Adrenal gland (tissue), 12 donors: Measurements from ENCODE around the gene VENTX. TPM values are rescaled to one million over a fixed set of nuclear protein-coding genes. Genes with fewer than 3 reads are reported as not detected.
A peak's percentile ranks its signal among the peaks of the same experiment; 100 is the strongest.

Experiments used
- DNase-seq, 7 donors: peaks; one replicate each; pipeline ENCODE4 v3.0.0-alpha.2; 2019 to 2020
- H3K27ac ChIP-seq, 5 donors: fragments of 200-600 bp; sonication (generic) in 4 of 5; 1 replicate in 3 of 5; 2 replicates in 2 of 5; pipeline versions ENCODE4 v1.5.1 to v1.8.0; 2016 to 2020; ENCODE audit warnings: mild to moderate bottlenecking in 1 of 5
- H3K27me3 ChIP-seq: fragments of 200-600 bp; 2 replicates; pipeline ENCODE4 v1.8.0; 2021
- H3K36me3 ChIP-seq, 2 donors: fragments of 200-600 bp; replicated peaks in 1 of 2; 1 replicate in 1 of 2; 2 replicates in 1 of 2; pipeline versions ENCODE4 v1.5.1 to v1.8.0; 2018 to 2022
- H3K4me1 ChIP-seq, 2 donors: fragments of 200-600 bp; replicated peaks in 1 of 2; 1 replicate in 1 of 2; 2 replicates in 1 of 2; pipeline versions ENCODE4 v1.5.1 to v1.8.0; 2018 to 2021
- H3K4me3 ChIP-seq, 4 donors: fragments of 200-600 bp; sonication (generic) in 3 of 4; one replicate each; pipeline ENCODE4 v1.5.1; 2016 to 2018
- H3K9me3 ChIP-seq, 3 donors: fragments of 200-600 bp; sonication (generic) in 1 of 3; replicated peaks in 1 of 3; 1 replicate in 2 of 3; 2 replicates in 1 of 3; pipeline versions ENCODE4 v1.5.1 to v1.8.0; 2016 to 2021
- CTCF ChIP-seq, 6 experiments: fragments of 450-650 bp in 4 of 6; fragments of 200-600 bp in 2 of 6; sonication (generic) in 1 of 6; IDR thresholded peaks; 1 replicate in 5 of 6; 2 replicates in 1 of 6; pipeline versions ENCODE4 v1.5.1 to v1.8.0; 2016 to 2021; ENCODE audit warnings: antibody characterized with exemption in 6 of 6, mild to moderate bottlenecking in 2 of 6, moderate library complexity in 1 of 6
- POLR2A ChIP-seq, 2 donors: fragments of 450-650 bp; IDR thresholded peaks; one replicate each; pipeline ENCODE4 v1.6.1; 2017; ENCODE audit warnings: antibody characterized with exemption in 2 of 2, mild to moderate bottlenecking in 2 of 2, moderate library complexity in 1 of 2
- WGBS, 4 donors: extraction: QIAGEN DNeasy Blood & Tissue Kit in 2 of 4; methylation state at CpG; one replicate each; pipeline versions ENCODE4 v1.1.5 to v1.1.7; 2013 to 2017; 5-methylcytosine and 5-hydroxymethylcytosine counted together
- intact Hi-C, 2 donors: fragments of 100-400 bp; cut with DNase I; formaldehyde crosslinking; loops; one replicate each; pipeline versions ENCODE4 v1.14.1 to v1.15.0; 2022 to 2023
- polyA plus RNA-seq, 3 donors: library from polyadenylated mRNA; stranded (reverse); fragments of 200-250 nt in 2 of 3; fragments of 350-450 nt in 1 of 3; fragmentation: Illumina TruSeq in 1 of 3; extraction: RNeasy Lipid Tissue Mini Kit (QIAGEN cat#74804) in 1 of 3; gene quantifications; one replicate each; pipeline ENCODE4 v1.2.3, GENCODE V29; 2013 to 2014
- total RNA-seq, 9 donors: library from RNA; depleted of rRNA in 4 of 9; stranded (reverse); fragments of >200 nt in 4 of 9; fragments of 120-200 nt in 1 of 9; fragmentation: NEBNext Ultra II Directional in 1 of 9; extraction: Animal tissue kit (Norgen Biotek cat#: 25700) in 1 of 9; gene quantifications; one replicate each; pipeline versions ENCODE4 v1.1.0 to v1.2.4, GENCODE V29; 2013 to 2023
- donor health status: healthy with polysubstance abuse.
- donor health status: Bipolar disorder and iron deficiency.
- donor health status: DM: yes; HTN: yes; CAD: no.
- donor health status: DM: no; HTN: no; CAD: no.
- donor health status: DM: no; HTN: no; CAD: no.
- donor health status: DM: yes; HTN: yes; CAD: no.

Gene VENTX
- total and polyA plus RNA-seq, 12 donors: 0.06 to 4.4 (median 1.4) TPM

GRCh38 chr10:133226251-133226808 lies 11.3 kb upstream of the VENTX start:
- Histone ChIP-seq H3K36me3 (no peaks in the 10 kb centered on the region), H3K9me3 (no peaks in the 10 kb centered on the region), H3K27ac (no peak overlapping the region), H3K4me3 (no peak overlapping the region), H3K27me3 (peaks cover 35% of the 10 kb centered on the region), H3K4me1 (no peaks in the 10 kb centered on the region)
- no peak for DNase-seq
- TF ChIP-seq POLR2A (IDR thresholded peaks at IDR 0.05): no peak
- no peak for TF ChIP-seq CTCF (IDR thresholded peaks at IDR 0.05)
- WGBS, 4 donors: 64 to 75% (median 68%) methylated on average over 14 to 30 of the region's 30 CpGs
- intact Hi-C loops: no loop called here

- no peak overlapping the region for H3K27ac ChIP-seq
- TF ChIP-seq CTCF (IDR thresholded peaks at IDR 0.05) (no peak), POLR2A (IDR thresholded peaks at IDR 0.05) (no peak)
- no peaks in the 10 kb centered on the region for H3K4me1 ChIP-seq
- H3K36me3 ChIP-seq: no peaks in the 10 kb centered on the region
- no peak overlapping the region for H3K4me3 ChIP-seq
- 85 to 90% (median 87%) methylated on average over 21 of the region's 21 CpGs for whole genome bisulfite sequencing, 4 donors
- H3K9me3 ChIP-seq: no peaks in the 10 kb centered on the region
- intact Hi-C loops: no loop called here
- peaks cover 44% of the 10 kb centered on the region for H3K27me3 ChIP-seq
- DNase-seq: no peak
These were observed 10.4 kb upstream of the VENTX start for GRCh38 chr10:133227256-133227655.

- Histone ChIP-seq H3K4me3 (no peak overlapping the region), H3K4me1 (no peaks in the 10 kb centered on the region), H3K27ac (no peak overlapping the region), H3K27me3 (peaks cover 59% of the 10 kb centered on the region), H3K9me3 (no peaks in the 10 kb centered on the region), H3K36me3 (no peaks in the 10 kb centered on the region)
- intact Hi-C loops: loop anchor here in 1 of 2 donors (10.0 kb wide), 1 partner anchor 75 kb away; no protein-coding TSS in a partner anchor
- TF ChIP-seq CTCF (IDR thresholded peaks at IDR 0.05) (no peak), POLR2A (IDR thresholded peaks at IDR 0.05) (no peak)
- WGBS, 4 donors: 10 to 49% (median 15%) methylated on average over 3 to 58 of the region's 58 CpGs
- DNase-seq: no peak
These were observed 8.2 kb upstream of the VENTX start for GRCh38 chr10:133229265-133230043.

GRCh38 chr10:133230044-133230361 lies 7.7 kb upstream of the VENTX start, which contains the start of gene UTF1:
Gene UTF1 (plus strand): TSS chr10:133230217. CDS start chr10:133230289, 72 bp downstream.
- Histone ChIP-seq H3K27me3 (peaks cover 59% of the 10 kb centered on the region), H3K4me3 (peak within 1 kb of the TSS in 1 of 4 donors; percentile 36), H3K36me3 (no peaks in the 10 kb centered on the region), H3K4me1 (no peaks in the 10 kb centered on the region), H3K27ac (no peak within 1 kb of the TSS), H3K9me3 (no peaks in the 10 kb centered on the region)
- intact Hi-C loops: loop anchor here in 1 of 2 donors (10.0 kb wide), 1 partner anchor 75 kb away; no protein-coding TSS in a partner anchor
- DNase-seq: no peak
- TF ChIP-seq CTCF (IDR thresholded peaks at IDR 0.05): no peak
- no peak for TF ChIP-seq POLR2A (IDR thresholded peaks at IDR 0.05)
- WGBS, 4 donors: 2% methylated on average over 32 to 48 of the region's 49 CpGs; no CpG with 5 or more reads in 2 of the 4 donors
